GM21381 (cell line): Measurements from ENCODE around the gene KLHL7.
"Not testable (repeated sequence)": the region's sequence is repeated elsewhere in the genome, so short reads cannot be mapped to it uniquely, and the experiment has no call there.

Experiments
- ATAC-seq: cut with Tn5 transposase; IDR thresholded peaks from one replicate; pipeline ENCODE4 v1.9.1; 2021; ENCODE audit warnings: mild to moderate bottlenecking, moderate library complexity; ENCODE audit not compliant: unreplicated experiment

Gene KLHL7

DNA sequence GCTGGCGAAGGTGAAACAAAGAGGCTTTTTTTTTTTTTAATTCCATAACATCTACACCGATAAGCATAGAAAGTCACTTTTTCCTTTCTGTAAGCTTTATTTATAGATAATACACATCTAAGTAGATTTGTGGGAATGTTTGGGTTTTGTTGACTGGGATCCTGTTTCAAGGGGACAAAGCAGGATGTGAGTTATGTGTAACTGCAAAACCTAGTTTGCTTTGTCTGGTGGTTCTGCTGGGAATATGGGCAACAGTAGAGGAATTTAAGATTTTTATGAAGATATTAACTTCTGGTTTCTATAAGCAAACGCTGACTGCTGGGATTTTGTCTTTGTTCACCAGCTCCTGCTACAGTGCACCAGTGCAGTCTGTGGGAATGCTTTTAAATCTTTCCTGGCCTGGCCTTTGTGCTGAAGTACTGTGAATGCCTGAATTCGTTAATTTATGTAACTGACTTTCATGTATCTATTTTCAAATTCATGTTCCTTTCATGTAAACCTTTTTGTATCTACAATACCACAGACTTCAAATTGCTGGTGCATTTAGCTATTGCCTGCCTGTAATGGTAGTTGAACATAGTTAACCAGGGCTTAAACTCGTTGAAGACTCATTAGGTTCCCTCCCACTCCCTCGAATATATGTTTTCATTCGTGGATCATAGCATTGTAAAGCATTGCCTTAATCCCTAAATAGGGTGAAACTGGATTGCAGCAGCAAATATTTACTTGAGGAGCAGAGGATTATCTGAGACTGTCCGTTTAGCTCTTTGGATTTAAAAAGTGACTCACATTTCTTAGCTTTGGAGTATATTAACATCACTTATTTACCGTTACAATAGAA lies 1.5 kb downstream of the KLHL7 start:
- no peak for ATAC-seq

DNA sequence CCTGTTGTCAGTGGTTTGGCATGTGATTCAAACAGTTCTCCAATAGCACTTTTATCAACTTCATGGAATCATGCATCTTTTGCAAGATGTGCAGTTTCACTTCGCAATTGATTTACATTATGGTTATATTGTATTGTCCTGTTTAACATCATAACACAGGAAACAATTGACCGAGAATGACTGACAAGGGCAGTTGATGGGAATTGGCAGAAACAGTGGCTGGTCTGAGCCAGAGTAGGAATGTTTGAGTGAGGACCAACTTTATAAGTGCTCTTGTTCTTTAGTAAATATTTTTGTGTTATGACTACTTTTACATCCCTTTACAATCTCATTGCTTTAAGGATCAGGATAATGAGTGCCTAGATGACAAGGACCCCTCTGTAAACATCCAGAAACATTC lies 2.2 kb downstream of the KLHL7 start:
- no peak for ATAC-seq

DNA sequence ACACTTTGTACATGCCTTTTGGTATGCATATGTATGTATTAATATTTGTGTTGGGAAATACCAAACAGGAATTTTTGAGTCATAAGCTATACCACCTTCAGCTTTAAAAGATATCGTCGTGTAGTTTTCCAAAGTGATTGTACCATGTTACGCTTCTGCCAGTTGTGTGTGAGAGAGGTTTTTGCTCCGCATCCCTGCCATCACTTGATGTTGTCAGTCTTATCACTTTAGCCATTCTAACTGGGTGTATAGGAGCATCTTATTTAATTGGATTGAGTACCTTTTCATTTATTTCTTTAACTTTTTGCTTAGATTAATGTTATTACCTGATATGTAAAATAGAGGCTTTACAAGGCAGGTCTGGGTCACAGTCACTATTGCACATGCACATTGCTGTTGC lies 3.4 kb downstream of the KLHL7 start:
- ATAC-seq: no peak

DNA sequence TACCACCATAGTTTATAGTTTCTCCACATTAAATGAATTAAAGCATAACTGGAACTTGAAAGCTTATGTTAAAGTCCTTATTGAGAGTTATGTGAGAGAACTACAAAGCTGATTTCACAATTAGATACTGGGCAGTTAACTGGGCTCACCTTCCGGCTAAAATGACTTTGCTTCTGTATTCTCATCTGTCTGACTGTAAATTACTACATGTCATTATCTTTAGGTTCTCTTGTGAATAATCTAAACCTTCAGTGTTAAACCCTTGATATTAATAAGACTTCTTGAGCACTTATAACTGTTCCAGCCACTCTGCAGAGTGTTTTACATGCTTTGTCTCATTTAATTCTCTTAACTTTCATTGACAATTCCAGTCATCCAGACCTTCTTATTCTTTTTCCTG lies 3.9 kb downstream of the KLHL7 start:
- no peak for ATAC-seq

DNA sequence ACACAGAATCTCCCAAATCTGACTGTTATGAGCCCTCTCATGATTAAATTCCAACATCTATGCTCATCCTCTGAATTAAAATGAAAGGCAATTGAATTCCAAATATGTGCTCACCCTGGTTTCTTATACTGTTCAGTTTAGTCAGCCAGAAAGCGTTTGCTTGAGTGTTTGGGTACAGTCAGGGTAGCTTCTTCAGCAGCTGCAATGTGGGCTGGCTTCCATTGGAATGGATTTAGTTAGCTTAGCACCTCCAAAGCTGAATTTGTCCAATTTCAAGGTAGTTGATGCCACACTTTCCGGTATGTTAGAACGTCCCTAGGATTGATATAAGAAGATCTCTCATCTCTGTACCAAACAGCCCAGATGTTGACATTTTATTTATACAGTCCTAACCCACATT lies 9.3 kb downstream of the KLHL7 start:
- no peak for ATAC-seq

DNA sequence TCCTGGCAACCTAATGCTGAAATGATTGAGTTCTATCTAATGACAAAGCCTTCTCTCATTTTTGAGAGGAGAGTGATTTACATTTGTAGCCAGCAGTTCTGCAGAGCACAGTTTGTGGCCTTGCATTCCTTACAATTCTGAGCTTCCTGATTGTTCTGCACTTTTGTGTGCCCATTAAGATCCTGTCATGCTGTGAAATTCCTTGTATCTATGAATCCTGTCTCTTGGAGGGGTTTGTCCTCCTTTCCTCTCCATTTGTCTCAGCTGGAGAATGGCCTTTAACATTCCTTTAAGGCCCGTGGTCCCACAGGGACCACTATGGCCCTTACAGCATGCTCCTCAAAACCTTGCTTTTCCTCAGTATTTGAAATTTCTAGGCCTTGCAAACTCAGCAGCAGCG lies 10.4 kb downstream of the KLHL7 start:
- ATAC-seq: no peak

DNA sequence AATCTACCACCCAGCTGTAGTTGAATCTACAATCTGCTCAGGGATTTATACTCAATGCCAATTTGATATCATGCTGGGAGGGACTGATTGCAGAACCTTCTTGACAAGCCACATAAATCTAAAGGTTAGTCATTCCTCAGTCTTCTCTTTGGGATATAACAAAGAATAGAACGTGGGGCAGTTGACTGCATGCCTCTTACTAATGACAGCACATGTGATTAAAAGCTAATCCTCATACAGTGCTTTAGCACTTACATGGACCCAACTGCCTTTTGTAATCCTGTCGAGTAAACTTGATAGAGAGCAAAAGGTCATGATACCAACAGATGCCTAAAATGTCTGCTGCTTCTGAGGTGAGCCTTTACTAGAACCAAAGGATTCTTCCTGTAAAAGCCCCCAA lies 12.3 kb downstream of the KLHL7 start:
- no peak for ATAC-seq

DNA sequence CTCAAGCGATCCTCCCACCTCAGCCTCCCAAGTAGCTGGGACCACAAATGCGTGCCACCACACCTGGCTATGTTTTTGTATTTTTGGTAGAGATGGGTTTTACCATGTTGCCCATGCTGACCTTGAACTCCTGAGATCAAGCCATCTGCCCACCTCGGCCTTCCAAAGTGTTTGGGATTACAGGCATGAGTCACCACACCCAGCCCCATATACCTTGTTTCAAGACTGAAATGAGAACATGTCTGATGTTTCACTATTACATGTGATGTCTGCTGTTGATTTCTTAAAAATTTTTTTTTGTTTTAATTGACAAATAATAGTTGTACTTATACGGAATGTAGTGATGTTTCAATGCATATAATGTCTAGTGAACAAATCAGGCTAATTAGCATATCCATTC lies 14.5 kb downstream of the KLHL7 start:
- ATAC-seq: no peak

DNA sequence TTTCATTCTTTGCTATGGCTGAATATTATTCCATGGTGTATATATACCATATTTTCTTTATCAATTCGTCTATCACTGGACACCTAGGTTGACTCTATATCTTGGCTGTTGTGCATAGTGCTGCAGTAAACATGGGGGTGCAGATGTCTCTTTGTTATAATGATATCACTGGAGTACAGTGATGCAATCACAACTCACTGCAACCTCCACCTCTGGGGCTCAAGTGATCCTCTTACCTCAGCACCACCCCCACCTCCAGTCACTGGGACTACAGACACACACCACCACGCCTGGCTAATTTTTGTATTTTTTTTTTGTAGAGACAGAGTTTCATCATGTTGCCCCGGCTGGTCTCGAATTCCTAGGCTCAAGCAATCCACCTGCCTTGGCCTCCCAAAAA lies 15.6 kb downstream of the KLHL7 start:
- ATAC-seq: no peak

DNA sequence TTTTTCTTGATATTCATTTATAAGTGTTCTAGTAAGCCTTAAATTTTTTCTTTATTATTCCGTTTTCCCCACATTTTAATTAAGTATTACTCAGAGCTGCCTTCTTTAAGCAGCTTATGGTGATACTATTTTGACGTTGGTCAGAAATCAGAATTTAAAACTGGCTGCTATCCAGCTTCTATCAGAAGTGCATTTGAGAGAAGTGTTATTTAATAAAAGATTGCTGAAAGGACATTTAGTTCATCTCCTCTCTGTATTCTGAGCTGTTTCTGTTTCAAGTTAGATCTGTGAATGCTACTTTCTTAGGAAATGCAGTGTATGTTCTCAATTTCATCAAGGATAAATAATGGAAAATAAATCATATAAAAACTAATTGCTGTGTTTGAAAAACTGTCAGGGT lies 17.4 kb downstream of the KLHL7 start:
- ATAC-seq: no peak

DNA sequence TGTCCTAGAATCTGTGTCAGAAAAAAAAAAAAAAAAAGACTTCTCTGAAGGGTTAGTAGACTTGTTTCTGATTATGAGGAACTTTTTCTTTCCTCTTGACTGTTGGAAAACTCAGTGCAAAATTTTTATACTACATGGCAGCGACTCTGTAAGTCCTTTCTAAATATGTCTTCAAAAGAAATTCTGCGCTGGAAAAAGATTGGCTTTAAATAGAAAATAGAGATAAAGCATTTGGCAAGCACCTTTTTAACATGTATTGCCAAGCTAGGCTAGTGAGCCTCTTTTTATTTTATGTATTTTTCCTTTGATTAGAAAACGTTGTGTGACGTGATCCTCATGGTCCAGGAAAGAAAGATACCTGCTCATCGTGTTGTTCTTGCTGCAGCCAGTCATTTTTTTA lies 17.9 kb downstream of the KLHL7 start:
- no peak for ATAC-seq

DNA sequence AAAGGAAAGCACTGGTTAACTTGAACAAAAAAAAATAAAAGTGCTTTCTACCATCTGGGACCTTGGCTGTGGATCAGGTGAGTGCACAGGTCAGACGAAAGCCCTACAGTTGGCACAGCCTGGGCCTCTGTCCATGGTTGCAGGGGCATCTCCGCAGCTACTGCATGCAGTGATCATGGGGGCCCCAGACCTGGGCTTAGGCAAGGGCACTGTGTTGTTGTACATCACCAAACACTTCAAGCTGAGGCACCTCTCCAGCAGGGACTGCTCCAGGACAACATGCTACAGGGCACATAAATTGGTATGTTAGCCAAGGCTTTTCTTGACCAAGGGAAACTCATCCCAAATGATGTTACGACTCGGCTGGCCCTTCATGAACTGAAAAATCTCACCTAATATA lies 23.5 kb downstream of the KLHL7 start:
- no peak for ATAC-seq

DNA sequence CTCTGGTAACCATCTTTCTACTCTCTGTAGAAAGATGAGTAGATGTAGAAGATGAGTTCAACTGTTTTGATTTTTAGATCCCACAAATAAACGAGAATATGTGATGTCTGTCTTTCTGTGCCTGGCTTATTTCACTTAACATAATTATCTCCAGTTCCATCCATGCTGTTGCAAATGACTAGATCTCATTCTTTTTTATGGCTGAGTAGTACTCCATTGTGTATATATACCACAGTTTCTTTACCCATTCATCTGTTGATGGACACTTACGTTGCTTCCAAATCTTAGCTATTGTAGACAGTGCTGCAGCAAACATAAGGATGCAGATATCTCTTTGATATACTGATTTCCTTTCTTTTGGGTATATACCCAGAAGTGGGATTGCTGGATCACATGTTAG lies 26.2 kb downstream of the KLHL7 start:
- ATAC-seq: not testable (repeated sequence)

DNA sequence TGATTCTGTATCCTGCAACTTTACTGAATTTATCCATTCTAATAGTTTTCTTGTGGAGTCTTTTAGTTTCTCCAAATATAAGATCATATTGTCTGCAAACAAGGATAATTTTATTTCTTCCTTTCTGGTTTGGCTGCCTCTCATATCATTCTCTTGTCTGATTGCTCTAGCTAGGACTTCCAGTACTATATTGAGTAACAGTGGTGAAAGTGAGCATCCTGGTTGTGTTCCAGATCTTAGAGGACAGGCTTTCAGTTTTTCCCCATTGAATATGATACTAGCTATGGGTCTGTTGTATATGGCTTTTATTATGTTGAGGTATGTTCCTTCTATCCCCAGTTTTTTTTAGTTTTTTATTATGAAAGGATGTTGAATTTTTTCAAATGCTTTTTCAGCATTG lies 28.2 kb downstream of the KLHL7 start:
- ATAC-seq: no peak

DNA sequence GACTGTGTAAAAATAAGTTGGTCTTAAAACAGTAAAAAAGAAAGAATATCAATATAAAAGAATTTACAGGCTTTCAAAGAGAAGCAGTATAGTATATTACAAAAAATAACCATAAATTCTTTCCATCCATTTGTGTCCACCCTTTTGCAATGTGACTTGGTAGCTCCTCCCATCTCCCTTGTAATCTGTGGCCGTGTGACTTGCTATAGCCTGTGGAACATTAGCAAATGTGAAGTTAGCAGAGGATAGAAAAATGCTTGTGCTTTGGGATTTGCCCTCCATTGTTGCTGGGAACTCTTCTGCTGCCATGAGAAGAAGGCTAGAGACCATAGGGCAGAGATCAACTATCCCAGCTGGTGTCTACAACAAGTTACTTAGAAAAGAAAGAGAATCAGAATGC lies 30.2 kb downstream of the KLHL7 start:
- ATAC-seq: no peak

DNA sequence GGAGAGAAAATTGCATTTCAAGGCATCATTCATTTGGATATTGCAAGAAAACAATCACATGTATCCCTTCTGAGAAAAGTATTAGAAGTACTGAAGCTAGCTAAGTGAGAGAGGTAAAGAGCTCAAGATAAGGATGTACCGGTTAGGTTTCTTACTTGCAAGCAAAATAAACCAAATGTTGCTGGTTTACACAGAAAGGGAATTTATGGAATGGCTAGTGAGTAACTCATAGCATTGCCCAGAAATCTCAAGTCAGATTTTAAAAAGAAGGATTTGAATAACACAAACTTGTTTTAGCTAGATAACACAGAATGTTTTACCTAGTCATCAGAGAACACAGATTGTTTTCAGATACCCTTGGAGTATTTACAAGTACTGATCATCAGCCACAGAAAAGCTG lies 30.6 kb downstream of the KLHL7 start:
- ATAC-seq: no peak

DNA sequence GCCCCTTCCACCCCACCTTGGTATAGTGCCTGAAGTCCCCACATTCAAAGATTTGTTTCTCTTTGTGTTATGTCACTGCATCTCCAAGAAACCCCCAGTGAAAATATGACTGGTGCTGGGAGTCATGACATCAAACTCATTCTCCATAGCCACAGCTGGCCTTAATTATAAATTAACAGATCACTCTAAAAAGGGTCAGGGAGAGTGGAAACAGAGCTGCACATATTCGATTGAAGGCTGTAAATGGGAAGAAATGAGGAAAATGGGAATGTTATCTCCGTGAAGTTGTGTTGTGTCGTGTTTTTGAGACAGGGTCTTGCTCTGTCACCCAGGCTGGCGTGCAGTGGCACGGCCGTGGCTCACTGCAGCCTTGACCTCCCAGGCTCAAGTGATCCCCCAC lies 52.1 kb downstream of the KLHL7 start:
- ATAC-seq: no peak

DNA sequence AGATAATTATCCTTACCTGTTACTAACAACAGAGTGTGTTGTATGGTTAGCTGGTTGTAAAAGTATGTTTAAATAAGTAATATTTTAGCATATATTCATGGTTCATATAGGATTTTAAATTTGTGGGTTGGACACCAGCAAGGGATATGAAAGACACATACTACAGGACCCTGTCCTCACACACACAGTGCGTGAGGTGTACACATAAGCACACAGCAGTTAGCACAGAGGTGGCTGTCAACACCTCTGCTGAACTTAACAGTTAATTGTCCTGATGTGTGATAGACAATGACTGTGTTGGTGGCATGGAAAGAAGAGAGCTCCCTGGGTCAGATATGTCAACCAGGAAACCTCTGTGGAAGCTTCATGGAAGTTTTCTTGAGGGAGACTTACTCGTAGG lies 53.0 kb downstream of the KLHL7 start:
- ATAC-seq: no peak

DNA sequence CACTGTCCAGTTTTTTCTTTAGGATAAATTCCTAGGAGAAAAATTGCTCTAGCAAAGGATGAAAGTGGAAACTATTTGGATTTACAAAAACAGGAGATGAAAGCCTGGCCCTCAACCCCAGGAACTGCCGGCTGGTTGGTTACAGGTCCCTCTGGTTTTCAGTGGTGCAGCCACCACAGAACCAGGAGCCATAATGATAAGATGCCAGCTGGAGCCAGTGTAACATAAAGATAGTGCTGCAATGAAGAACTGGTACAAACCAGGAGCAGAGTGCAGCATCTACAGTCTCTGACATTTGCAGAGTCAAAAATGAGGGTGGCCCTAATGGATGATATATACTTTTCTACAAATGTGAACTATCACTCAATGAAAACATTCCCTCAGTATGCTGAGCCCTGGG lies 55.9 kb downstream of the KLHL7 start:
- no peak for ATAC-seq

DNA sequence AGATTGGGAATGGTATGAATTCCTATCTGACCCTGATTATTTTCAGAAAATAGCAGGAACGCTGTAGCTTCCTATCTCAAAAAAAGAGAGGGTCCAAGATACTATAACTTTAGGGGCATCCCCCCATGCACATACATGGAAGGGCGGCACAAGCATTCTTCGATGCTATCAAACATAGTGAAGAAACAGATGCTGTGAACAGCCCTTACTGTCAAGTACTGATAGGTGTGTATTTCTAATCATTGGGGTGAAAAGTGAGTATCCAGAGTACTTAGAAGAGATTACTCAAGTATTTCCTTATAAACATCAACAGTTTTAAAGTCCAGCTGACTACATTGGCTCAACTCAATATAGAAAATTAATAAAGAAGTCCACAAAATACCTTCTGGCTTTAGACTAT lies 59.3 kb downstream of the KLHL7 start:
- no peak for ATAC-seq

DNA sequence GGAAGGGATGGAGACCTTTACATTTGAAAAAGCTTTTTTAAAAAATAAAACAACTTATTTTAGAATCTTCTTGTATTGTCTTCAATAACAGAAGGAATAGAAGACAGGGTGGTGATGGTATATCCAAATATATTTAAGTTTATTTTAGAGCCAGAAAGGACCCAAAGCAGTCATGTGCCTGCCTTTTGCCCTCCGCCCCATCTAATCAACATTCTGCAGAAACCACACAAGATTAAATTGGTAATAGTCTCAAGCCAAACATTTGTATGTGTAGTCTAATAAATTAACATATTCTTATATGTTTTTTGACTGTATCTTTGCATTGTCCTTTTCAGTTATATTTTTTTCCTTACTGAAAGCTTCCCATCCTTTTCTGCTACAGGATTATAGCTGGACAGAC lies 59.7 kb downstream of the KLHL7 start:
- ATAC-seq: no peak

DNA sequence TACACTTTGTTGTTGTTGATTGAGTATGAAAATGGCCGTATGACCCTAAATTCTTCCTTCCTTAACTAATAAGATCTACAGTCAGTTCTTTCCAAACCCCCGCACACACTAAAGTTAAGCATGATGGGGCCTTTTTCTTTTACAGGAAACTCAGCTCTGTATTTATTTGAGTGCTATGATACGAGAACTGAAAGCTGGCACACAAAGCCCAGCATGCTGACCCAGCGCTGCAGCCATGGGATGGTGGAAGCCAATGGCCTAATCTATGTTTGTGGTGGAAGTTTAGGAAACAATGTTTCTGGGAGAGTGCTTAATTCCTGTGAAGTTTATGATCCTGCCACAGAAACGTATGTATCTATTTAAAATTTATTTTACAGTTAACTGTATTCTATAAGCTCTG lies 62.1 kb downstream of the KLHL7 start:
- no peak for ATAC-seq
